ENCODE results near the gene CCND1.

CCND1 gene

DNA sequence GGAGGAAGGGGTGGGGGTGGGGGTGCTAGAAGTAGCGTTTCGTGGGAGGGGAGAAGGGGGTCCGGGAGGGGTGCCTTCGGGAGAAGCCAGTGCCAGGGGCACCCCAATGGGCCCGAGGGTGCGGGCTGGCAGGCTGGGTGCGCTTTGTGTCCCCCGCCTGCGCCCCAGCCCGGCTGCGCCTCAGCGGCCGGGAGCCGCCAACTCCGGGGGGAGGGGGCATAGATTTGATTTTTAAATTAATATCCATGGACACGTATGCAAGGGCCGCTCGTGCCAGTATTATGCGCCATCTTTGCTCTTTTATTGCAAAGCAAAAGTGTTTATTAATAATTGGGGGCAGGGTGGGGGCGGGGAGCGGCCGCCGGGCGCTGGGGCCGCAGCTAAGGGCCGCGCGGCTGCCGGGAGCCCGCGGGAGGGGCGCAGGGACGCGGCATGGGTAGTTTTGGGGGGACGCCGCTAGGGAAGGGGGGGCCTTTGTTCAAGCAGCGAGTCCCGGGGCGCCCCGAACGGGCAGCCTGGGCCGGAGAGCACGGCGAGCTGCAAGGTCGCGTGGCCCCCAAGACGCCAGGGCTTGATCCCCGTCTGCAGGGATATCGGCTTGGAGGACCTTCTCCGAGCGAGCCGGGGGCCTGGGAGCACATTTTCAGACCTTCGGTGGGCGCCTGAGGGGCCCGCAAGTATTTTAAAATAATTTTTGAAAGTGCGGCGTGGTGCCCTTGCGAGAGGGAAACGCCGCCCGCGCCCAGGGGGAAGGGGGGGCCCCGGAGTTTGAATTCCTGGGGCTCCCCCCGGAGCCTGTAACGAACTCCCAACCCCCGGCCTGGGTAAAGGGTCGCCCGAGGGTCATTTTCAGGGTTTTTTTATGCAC lies 959 bp downstream of the CCND1 start:
- no peak for DNase-seq (ENCODE audit: low spot score)

DNA sequence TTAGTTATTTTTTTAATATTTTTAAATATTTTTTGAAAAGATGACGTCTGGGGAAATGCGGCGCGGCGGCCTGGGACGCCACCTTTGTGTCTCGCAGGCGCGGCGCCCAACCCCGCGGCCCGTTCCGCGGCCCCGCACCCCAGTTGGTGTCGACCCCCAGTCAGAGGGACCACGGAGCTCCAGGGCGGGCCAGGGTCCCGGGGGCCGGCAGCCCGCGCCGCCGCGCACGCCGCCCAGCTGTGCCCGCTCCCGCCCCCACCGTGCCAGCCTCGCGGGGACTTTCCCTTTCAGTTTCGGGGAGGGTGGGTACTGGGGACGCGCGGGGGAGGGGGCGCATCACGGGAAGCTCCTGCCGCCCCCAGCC lies 1.6 kb downstream of the CCND1 start:
- DNase-seq (ENCODE audit: low spot score): no peak

- DNase-seq (ENCODE audit: low spot score): peak; percentile 90
Observed at GRCh38 chr11:69642913-69643632, 2.1 kb downstream of the CCND1 start.

DNA sequence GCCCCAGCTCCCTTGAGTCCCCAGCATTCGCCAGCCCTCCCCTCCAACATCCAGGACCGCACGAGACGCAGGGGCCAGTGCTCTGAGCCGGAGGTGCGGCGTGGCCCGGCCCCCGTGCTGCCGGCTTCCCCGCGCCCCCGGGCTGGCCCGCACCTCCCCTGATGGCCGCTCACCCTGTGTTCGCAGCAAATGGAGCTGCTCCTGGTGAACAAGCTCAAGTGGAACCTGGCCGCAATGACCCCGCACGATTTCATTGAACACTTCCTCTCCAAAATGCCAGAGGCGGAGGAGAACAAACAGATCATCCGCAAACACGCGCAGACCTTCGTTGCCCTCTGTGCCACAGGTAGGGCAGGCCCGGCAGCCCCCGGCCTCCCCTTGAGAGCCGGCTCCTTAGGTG lies 2.7 kb downstream of the CCND1 start:
- no peak for DNase-seq (ENCODE audit: low spot score)

DNA sequence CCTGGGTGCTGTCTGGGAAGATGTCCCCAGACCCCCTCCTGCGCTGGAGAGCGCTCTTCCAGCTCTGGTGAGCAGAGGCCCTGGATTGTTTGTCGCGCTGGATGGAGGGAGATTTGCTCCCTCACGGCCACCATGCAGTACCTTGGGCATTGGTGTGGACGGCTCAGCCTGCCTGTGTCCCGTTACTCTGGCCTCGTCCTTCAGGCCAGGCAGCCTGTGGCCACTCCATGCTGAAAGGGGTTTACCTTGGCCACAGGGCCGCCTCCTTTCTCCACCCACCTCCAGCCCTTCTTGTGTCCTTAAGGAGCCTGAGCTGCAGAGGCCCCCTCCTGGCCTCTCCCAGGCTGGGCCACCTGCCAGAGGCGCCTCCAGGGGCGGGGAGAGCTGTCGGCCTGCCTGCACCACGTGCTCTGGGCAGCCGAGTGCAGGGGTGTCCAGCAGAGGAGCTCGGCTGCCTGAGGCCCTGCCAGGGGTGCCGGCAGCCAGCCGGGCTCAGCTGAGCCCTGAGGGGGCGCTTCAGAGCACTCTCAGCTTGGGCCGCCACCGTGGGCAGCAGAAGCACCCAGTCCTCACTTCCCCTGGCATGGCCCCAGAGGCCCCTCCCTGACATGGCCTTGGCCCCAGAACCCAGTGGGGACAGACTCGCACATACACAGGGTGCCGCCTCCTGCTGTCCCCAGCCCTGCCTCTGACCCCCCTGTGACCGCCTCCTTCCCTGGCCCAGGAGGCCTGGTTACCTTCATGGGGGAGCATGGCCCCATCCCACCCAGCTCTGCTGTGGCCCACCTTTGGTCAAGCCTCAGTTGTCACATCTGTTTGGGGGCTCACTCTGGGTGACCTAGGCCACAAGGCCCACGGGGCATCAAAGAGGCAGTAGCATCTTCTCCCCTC lies 3.4 kb downstream of the CCND1 start:
- DNase-seq (ENCODE audit: low spot score): peak; percentile 81

DNA sequence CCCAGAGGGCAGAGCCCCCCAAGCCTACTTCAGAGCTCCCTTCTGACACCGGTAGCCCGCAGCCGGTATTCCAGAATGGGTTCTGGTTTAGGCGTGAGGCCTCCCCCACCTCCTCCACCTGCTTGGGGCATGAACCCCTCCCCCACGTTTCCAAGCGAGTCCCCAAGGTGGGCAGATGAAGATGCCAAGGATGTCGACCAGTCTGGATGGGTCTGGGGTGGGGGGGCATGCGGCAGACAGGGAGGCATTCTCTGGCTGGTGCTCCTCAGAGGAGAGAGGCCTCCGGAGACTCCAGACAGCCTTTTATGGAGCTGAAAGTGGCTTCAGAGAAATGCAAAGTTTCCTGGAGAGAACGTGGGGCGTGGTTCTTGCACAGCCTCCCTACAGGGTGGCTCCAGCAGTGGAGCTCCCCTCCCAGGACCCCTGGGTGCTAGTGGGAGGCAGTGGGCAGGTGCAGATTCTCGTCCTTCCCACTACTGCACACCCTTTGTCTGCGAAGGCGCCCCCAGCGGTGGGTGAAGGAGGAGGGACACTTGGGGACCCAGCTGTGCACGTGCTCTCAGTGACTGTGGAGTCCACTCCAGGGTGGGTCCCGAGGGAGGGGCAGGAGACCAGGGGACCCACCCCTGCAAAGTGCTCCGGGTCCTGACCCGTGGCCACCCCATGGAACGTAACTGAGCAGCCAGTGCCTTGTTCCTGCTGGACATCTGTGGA lies 4.2 kb downstream of the CCND1 start:
- DNase-seq (ENCODE audit: low spot score): no peak

GRCh38 chr11:69645801-69646492 lies 5.0 kb downstream of the CCND1 start:
- no peak for DNase-seq (ENCODE audit: low spot score)

DNA sequence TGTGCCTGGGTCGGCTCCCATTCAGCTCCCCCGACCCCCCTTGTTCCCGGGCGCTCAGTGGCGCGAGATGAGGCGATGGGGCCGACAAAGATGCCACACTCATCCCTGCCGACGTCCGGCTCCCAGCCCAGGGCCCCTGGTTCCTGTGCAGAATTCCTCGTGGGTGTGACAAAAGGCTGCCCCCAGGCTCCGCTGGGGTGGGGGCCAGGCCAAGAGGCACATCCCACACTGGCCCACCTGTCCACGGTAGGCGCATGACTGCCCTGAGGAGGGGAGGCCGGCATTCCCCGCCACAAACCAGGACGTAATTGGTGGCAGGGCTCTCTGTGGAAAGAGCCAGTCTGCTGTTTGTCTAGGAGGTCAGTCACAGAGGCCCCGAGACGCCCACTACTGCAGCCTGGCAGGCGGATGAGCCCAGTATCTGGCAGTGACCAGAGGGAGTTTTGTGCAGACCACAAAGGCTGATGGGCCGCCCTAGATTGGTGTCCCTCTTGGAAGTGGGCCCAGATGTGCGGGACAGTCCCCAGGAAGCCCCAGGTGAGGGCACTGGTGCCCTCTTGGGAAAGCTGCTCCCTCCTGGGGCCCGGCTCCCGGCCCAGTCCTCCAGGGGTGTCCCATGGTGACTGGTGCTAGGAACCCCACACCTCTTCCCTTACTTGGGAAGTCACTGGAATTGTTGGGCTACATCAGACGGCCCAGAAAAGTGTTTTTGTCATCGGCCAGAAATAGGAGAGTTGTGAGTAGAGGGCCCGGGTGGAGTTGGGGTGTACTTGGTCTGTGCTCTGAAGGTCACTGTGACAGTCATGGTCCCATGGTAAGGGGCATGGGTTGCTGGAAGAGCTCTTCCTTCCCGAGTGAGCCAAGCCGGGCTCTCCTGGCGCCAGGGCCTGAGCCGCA lies 5.8 kb downstream of the CCND1 start:
- no peak for DNase-seq (ENCODE audit: low spot score)

DNA sequence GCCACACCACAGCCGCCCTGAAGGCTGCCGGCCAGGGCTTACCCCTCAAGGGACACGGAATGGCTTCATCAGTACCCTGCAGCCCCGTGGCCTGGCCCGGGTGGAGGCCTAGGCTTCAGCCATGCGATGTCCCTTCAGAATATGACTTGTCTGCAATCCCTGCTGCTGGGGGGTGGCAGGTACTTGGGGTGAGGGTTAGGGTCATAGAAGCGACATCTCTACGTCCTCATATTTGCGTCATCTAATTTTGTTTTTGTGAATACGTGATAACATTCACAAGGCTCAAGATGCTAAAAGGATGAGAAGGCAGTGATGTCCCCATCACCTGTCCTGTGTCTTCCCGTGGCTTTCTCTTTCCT lies 6.4 kb downstream of the CCND1 start:
- DNase-seq (ENCODE audit: low spot score): no peak

DNA sequence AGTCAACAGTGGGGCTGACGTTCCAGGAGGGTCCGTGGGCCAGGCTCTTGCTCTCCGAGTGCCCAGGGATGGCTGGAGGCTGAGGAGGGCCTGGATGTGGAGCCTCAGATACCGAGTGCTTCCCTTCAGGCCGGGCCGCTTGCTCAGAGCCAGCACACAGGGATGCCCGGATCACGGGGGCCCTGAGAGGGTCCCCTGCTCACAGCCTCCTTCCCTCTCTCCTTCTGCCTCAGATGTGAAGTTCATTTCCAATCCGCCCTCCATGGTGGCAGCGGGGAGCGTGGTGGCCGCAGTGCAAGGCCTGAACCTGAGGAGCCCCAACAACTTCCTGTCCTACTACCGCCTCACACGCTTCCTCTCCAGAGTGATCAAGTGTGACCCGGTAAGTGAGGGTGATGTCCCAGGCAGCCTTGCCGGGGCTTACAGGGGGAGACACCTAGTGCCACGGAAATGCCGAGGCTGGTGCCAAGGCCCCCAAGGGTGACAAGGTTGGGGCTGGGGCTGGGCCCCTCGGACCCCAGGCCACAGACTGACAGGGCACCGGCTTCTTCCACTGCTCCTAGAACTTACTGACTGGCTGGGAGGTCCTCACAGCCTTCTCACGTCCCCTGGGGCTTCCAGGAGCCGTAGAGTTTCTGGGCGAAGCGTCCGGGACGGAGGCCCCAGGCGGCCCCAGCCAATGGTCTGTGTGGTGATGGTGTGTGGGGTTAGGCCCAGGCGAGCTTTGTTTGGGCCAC lies 7.0 kb downstream of the CCND1 start:
- no peak for DNase-seq (ENCODE audit: low spot score)

- no peak for DNase-seq (ENCODE audit: low spot score)
Observed at GRCh38 chr11:69648679-69649575, 8.0 kb downstream of the CCND1 start.

GRCh38 chr11:69649576-69649900 lies 8.6 kb downstream of the CCND1 start:
- no peak for DNase-seq (ENCODE audit: low spot score)

GRCh38 chr11:69650081-69650831 lies 9.3 kb downstream of the CCND1 start:
- no peak for DNase-seq (ENCODE audit: low spot score)

DNA sequence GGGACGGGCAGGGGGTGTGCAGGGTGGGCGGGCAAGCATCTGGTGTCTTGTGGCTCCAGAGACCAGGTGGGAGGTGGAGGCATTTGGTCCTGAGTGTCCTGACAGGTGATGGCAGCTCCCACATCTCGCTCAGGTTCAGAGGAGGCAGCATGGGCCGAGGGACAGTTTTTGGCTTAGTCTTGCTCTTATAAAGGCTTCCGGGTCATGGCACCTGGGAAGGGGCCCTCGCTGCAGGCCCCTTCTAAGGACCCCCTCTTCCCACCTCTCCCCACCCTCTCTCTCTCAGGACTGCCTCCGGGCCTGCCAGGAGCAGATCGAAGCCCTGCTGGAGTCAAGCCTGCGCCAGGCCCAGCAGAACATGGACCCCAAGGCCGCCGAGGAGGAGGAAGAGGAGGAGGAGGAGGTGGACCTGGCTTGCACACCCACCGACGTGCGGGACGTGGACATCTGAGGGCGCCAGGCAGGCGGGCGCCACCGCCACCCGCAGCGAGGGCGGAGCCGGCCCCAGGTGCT lies 9.9 kb downstream of the CCND1 start:
- no peak for DNase-seq (ENCODE audit: low spot score)

DNA sequence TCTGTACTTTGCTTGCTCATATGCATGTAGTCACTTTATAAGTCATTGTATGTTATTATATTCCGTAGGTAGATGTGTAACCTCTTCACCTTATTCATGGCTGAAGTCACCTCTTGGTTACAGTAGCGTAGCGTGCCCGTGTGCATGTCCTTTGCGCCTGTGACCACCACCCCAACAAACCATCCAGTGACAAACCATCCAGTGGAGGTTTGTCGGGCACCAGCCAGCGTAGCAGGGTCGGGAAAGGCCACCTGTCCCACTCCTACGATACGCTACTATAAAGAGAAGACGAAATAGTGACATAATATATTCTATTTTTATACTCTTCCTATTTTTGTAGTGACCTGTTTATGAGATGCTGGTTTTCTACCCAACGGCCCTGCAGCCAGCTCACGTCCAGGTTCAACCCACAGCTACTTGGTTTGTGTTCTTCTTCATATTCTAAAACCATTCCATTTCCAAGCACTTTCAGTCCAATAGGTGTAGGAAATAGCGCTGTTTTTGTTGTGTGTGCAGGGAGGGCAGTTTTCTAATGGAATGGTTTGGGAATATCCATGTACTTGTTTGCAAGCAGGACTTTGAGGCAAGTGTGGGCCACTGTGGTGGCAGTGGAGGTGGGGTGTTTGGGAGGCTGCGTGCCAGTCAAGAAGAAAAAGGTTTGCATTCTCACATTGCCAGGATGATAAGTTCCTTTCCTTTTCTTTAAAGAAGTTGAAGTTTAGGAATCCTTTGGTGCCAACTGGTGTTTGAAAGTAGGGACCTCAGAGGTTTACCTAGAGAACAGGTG lies 11.1 kb downstream of the CCND1 start:
- DNase-seq (ENCODE audit: low spot score): no peak

DNA sequence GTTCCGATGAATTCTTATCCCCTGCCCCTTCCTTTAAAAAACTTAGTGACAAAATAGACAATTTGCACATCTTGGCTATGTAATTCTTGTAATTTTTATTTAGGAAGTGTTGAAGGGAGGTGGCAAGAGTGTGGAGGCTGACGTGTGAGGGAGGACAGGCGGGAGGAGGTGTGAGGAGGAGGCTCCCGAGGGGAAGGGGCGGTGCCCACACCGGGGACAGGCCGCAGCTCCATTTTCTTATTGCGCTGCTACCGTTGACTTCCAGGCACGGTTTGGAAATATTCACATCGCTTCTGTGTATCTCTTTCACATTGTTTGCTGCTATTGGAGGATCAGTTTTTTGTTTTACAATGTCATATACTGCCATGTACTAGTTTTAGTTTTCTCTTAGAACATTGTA lies 12.0 kb downstream of the CCND1 start:
- DNase-seq (ENCODE audit: low spot score): no peak

GRCh38 chr11:69653406-69653960 lies 12.5 kb downstream of the CCND1 start:
- DNase-seq (ENCODE audit: low spot score): no peak
